ENCODE results near the gene EPC2.
A peak's percentile ranks its signal among the peaks of the same experiment; 100 is the strongest.

The EPC2 gene

DNA sequence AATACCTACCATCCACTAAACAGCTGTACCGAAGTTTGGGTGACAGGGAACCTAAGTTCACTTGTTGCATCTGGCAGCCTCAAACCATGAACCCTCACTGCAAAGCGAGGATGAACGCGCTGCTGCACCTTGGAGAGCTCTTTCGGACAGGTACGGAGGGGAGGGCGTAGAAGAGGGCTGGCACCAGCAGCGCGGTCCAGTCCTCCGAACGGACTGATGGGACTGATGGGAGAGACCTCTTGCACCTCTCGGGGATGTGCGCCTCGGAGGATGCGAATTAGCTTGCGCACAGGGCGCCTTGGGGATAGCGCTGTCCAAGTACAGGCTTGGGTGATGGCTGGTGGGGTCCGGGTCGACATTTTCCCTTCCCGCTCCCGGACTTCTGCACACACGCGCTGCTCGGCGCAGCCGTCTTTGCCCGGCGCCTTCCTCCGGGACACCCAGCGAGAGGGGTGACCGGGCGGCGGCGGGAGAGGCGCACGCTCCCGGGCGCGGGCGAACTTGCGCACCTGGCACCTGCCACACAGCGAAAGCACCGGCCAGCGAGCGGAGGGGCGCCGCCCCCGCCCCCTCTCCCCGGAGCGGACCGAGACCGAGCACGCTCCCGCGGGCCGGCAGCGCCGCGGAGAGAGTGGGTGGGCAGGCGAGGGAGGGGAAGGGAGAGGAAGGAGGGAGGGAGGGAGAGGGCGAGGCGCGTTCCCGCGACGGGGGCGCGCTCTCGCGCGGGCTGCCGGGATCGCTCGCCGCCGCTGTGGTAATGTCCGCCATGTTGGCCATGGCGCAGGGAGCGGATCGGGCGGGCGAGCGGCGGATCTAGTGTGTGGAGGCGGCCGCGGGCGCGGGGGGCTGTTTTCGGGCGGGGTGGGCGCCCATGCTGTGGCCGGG, at the start of gene EPC2:
EPC2 (plus strand) TSS at position 754 of the 885 bp plus-strand sequence. CDS start 267 bp downstream, outside the sequence.
- peak; percentile 85 to 87 for DNase-seq

- DNase-seq = no peak
Measured at GRCh38 chr2:148596018-148596417, 48.5 kb upstream of the EPC2 start.

GRCh38 chr2:148599109-148599991, 45.2 kb upstream of the EPC2 start:
- DNase-seq = no peak

GRCh38 chr2:148602885-148603561, 41.5 kb upstream of the EPC2 start:
- no peak for DNase-seq

DNA sequence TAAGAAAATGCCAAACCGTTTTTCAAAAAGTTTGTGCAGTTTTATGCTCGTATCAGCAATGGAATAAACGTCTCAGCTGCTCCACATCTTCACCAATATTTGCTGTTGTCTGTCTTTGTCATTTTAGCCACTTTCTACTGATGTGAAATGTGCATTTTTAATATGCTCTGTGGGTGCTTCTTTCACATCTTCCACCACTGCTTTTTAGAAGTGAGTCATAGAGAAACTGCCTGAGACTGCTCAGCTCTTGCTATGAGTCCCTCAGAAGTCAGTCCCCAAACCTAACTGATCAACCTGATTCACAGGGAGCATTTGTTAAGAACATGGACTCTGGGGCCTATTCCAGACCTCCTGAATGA, 41.0 kb upstream of the EPC2 start:
- DNase-seq = no peak

DNA sequence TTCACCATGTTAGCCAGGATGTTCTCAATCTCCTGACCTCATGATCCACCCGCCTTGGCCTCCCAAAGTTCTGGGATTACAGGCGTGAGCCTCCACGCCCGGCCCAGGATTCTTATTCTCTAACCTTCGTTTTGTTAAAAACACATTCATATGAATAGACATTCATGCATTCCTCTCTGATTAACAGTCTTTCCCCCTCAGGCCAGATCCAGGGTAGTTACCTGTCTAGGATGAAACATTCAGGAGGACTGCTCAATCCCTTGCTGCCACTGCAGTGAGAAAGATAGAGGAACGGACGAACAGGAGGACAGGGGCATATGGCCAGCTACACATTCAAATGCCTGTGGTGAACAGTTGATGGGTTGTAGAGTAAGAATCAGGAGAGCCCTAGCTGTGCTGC, 39.6 kb upstream of the EPC2 start:
- DNase-seq = no peak

- no peak for DNase-seq
Measured at GRCh38 chr2:148607566-148607965, 37.0 kb upstream of the EPC2 start.

- DNase-seq = no peak
Measured at GRCh38 chr2:148613231-148614013, 31.1 kb upstream of the EPC2 start.

DNA sequence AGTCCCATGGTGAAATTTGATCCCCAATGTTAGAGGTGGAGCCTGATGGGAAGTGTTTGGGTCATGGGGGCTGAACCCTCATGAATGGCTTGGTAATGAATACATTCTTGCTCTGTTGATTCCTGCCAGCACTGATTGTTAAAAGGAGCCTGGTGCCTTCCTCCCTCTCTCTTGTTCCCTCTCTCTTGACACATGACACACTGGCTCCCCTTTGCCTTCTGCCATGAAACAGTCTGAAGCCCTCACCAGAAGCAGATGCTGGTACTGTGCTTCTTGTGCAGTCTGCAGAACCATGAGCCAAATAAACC, 30.6 kb upstream of the EPC2 start:
- no peak for DNase-seq

- no peak for DNase-seq
Measured at GRCh38 chr2:148614322-148615049, 30.1 kb upstream of the EPC2 start.

GRCh38 chr2:148615381-148615841, 29.1 kb upstream of the EPC2 start:
- DNase-seq = no peak

DNA sequence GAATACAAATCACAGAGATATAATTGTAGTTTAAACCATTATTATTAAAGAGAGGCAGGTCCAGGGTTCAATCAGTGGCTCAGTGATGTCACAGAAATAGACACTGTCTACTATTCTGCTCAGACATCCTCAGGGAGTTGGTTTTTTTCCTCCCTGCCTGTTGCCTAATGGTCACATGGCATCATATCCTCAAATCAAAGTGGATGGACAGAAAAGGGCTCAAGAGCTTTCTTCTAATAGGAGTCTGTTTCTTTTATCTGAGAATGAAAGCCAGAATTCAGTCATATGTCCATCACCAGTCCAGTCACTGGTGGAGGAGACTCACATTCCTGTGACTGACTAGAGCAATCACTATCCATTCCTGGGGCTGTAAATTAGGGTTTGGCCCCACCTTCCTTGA, 27.9 kb upstream of the EPC2 start:
- no peak for DNase-seq

GRCh38 chr2:148617219-148617618, 27.3 kb upstream of the EPC2 start:
- DNase-seq = no peak

GRCh38 chr2:148619560-148620195, 24.9 kb upstream of the EPC2 start:
- DNase-seq = no peak

DNA sequence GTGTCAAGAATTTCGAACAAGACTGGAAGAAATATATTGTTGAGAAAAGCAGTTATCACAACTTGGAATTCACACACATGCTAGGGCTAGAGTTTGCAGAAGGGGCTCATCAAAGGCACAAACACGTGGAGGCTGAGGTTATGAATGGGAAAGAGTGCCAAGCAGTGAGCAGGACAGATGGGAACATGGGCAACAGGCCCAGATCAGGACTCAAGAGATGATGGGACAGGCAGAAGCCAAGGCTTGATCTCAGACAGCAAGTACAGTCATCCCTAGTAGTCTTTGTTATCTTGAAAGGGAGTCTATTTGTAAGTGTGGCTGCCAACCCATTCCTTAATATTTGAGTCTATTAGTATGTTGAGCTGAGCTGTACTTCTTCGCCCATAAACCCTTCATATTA, 22.2 kb upstream of the EPC2 start:
- no peak for DNase-seq

DNA sequence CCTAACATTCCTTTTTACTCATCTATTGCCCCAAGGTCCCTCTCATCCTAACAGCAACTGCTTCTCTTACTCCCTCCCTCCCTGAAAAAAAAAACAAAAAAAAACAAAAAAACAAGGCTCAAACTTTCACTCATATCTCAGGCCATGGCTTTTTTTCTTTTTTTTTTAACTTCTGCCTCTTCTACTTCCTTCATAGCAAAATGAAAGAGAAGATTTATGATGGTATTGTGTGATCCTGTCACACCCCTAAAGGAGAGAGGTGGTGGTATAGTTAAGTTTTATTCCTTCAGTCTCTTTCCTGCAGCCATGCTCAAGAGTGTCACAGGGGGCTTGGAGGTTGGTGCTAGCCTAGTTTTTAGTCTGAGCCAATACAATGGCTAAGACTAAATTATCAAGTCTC, 21.5 kb upstream of the EPC2 start:
- no peak for DNase-seq

DNA sequence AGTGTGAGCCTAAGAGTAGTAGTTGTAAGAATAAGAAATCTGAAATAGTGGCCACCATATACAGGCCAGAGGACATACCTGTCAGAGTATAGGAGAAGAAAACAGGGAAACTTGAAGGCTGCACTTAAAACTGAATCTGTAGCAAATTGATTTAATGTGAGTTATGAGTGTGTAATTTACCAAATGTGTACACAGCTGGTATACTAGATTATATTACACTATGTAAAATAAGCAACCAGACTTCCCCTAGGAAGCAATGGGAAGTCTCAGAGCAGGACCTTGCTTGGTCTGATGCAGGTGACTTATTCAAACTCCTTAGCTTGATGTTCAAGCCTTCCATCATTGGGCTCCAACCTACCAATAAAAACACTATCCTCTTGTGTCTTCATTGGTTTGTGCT, 17.3 kb upstream of the EPC2 start:
- no peak for DNase-seq

GRCh38 chr2:148634749-148635148, 9.8 kb upstream of the EPC2 start:
- no peak for DNase-seq

- DNase-seq = no peak
Measured at GRCh38 chr2:148638543-148638942, 6.0 kb upstream of the EPC2 start.

- DNase-seq = no peak
Measured at GRCh38 chr2:148640767-148641166, 3.8 kb upstream of the EPC2 start.

DNA sequence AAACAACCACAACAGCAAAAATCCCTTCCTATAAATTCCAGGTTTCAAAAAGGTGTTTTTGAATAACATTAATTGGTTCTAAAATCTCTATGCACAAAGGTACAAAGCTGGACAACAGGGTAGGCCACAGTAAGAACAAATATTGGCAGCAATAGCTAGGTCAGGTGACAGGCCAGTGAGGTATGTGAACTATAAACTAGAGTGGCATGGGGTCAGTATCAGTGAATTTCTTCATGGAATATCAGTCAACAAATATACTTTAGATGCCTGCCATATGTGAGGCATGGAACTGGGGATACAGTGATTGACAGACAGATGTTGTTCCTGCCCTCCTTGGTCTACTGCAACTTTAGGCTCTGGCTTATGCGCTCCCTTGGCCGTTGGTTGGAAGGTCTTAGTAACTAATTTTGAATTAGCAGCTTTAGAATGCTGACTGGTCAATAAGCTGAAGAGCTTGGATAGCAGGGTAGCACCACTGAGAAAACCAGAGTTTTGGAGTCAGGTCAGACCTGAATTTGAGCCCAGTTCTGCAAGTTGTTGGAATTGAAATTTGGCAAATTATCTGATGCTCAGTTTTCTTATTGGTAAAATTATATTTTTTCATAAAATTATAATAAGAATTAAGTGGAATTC, 2.3 kb upstream of the EPC2 start:
- DNase-seq = no peak
